Smooth muscle cell (in vitro differentiated cells): ENCODE data around the gene PIH1D1. TPM values are rescaled to one million over a fixed set of nuclear protein-coding genes. Genes with fewer than 3 reads are reported as not detected.

Source experiments
- DNase-seq: peaks from one replicate; lab custom pipeline; 2025; ENCODE audit not compliant: unreplicated experiment; lab: John Stamatoyannopoulos, UW
- H2AFZ ChIP-seq: fragments of 200-600 bp; sonication (generic); 2 replicates; pipeline ENCODE4 v1.6.0; 2016; ENCODE audit warnings: antibody characterized with exemption, low read depth, mild to moderate bottlenecking
- H3F3A ChIP-seq: fragments of 200-600 bp; sonication (generic); 2 replicates; pipeline ENCODE4 v1.6.0; 2017; ENCODE audit warnings: antibody characterized with exemption, low read depth
- H3K27ac ChIP-seq: fragments of 200-600 bp; sonication (generic); 2 replicates; pipeline ENCODE4 v1.5.1; 2016; ENCODE audit warnings: low read depth, mild to moderate bottlenecking
- H3K27me3 ChIP-seq: fragments of 200-600 bp; sonication (generic); 2 replicates; pipeline ENCODE4 v1.6.1; 2016; ENCODE audit warnings: low read depth, mild to moderate bottlenecking
- H3K36me3 ChIP-seq: fragments of 200-600 bp; sonication (generic); 2 replicates; pipeline ENCODE4 v1.5.1; 2016; ENCODE audit warnings: low read depth
- H3K4me1 ChIP-seq: fragments of 200-600 bp; sonication (generic); 2 replicates; pipeline ENCODE4 v1.5.1; 2016; ENCODE audit warnings: low read depth
- H3K4me2 ChIP-seq: fragments of 200-600 bp; sonication (generic); 2 replicates; pipeline ENCODE4 v1.6.0; 2016; ENCODE audit warnings: mild to moderate bottlenecking
- H3K4me3 ChIP-seq: fragments of 200-600 bp; sonication (generic); 2 replicates; pipeline ENCODE4 v1.5.1; 2016; ENCODE audit warnings: mild to moderate bottlenecking
- H3K79me2 ChIP-seq: fragments of 200-600 bp; sonication (generic); 2 replicates; pipeline ENCODE4 v1.6.0; 2016; ENCODE audit warnings: low read depth, mild to moderate bottlenecking
- H3K9ac ChIP-seq: fragments of 200-600 bp; sonication (generic); 2 replicates; pipeline ENCODE4 v1.6.0; 2016; ENCODE audit warnings: low read depth
- H3K9me3 ChIP-seq: fragments of 200-600 bp; sonication (generic); replicated peaks from 2 replicates; pipeline ENCODE4 v1.5.1; 2016; ENCODE audit warnings: low read depth
- H4K20me1 ChIP-seq: fragments of 200-600 bp; sonication (generic); 2 replicates; pipeline ENCODE4 v1.6.0; 2016; ENCODE audit warnings: low read depth
- CTCF ChIP-seq: fragments of 200-600 bp; sonication (generic); IDR thresholded peaks from 2 replicates; pipeline ENCODE4 v1.5.1; 2017; ENCODE audit warnings: borderline replicate concordance, mild to moderate bottlenecking, antibody characterized with exemption; ENCODE audit not compliant: insufficient read depth, poor library complexity, severe bottlenecking
- WGBS: methylation state at CpG from one replicate; pipeline ENCODE4 v1.1.7; 2016; ENCODE audit warnings: low lambda C conversion rate; 5-methylcytosine and 5-hydroxymethylcytosine counted together
- polyA plus RNA-seq: library from polyadenylated mRNA; unstranded; fragments of >200 nt; fragmentation: Nextera tagmentation; extraction: Ambion mirVana; gene quantifications from 2 replicates; pipeline ENCODE4 v1.2.1, GENCODE V29; 2016
- total RNA-seq: library from RNA; depleted of rRNA; stranded (reverse); fragments of >200 nt; gene quantifications from 2 replicates; pipeline ENCODE4 v1.2.3, GENCODE V29; 2014

Gene PIH1D1
- total and polyA plus RNA-seq, 2 experiments from 2014 or later = 77.1 to 89.8 TPM

GRCh38 chr19:49403404-49404187, 48.0 kb downstream of the PIH1D1 start:
- 36% methylated on average over 7 of the region's 7 CpGs for WGBS
- no peak overlapping the region for H3K9ac ChIP-seq
- DNase-seq = no peak
- H3K27ac ChIP-seq = no peak overlapping the region
- no peak overlapping the region for H2AFZ ChIP-seq
- peaks cover 17% of the 10 kb centered on the region for H3K4me1 ChIP-seq
- no peak overlapping the region for H3K4me3 ChIP-seq
- no peak overlapping the region for H3K4me2 ChIP-seq
- no peaks in the 10 kb centered on the region for H3K36me3 ChIP-seq
- no peaks in the 10 kb centered on the region for H3K27me3 ChIP-seq
- no peaks in the 10 kb centered on the region for H4K20me1 ChIP-seq
- H3K79me2 ChIP-seq = no peaks in the 10 kb centered on the region
- no peak for TF ChIP-seq CTCF
- H3F3A ChIP-seq = no peaks in the 10 kb centered on the region
- H3K9me3 ChIP-seq = no peaks in the 10 kb centered on the region

- DNase-seq = no peak
Observed at GRCh38 chr19:49400029-49400428, 51.6 kb downstream of the PIH1D1 start.

GRCh38 chr19:49398931-49399330, 52.7 kb downstream of the PIH1D1 start:
- no peak overlapping the region for H3K27ac ChIP-seq
- H3K4me1 ChIP-seq = peaks cover 9% of the 10 kb centered on the region
- H3K79me2 ChIP-seq = no peaks in the 10 kb centered on the region
- no peak for DNase-seq
- no peaks in the 10 kb centered on the region for H3K36me3 ChIP-seq
- WGBS = 92% methylated on average over 6 of the region's 6 CpGs
- H3K9me3 ChIP-seq = no peaks in the 10 kb centered on the region
- H3K4me3 ChIP-seq = no peak overlapping the region
- no peak overlapping the region for H2AFZ ChIP-seq
- H3K27me3 ChIP-seq = peaks cover 5% of the 10 kb centered on the region
- H3K4me2 ChIP-seq = no peak overlapping the region
- no peaks in the 10 kb centered on the region for H4K20me1 ChIP-seq
- no peak overlapping the region for H3K9ac ChIP-seq
- no peaks in the 10 kb centered on the region for H3F3A ChIP-seq
- TF ChIP-seq CTCF = no peak

More at GRCh38 chr19:49400029-49400428, 51.6 kb downstream of the PIH1D1 start:
- Histone ChIP-seq H3K79me2 (no peaks in the 10 kb centered on the region), H3K4me1 (peaks cover 17% of the 10 kb centered on the region), H3K4me2 (no peak overlapping the region), H2AFZ (no peak overlapping the region), H3K9ac (no peak overlapping the region), H3K9me3 (no peaks in the 10 kb centered on the region), H3K27me3 (no peaks in the 10 kb centered on the region), H3K36me3 (no peaks in the 10 kb centered on the region), H3F3A (no peaks in the 10 kb centered on the region), H3K27ac (no peak overlapping the region), H4K20me1 (no peaks in the 10 kb centered on the region), H3K4me3 (no peak overlapping the region)
- 80% methylated on average over 6 of the region's 6 CpGs for WGBS
- TF ChIP-seq CTCF = no peak
